Ovary (tissue), 9 donors: ENCODE data around the gene LRIG3. TPM values are rescaled to one million over a fixed set of nuclear protein-coding genes. Genes with fewer than 3 reads are reported as not detected.
A peak's percentile ranks its signal among the peaks of the same experiment; 100 is the strongest.

Source experiments
- DNase-seq, 5 donors: peaks; one replicate each; pipeline ENCODE4 v3.0.0-alpha.2; 2019 to 2020
- H3K27ac ChIP-seq, 2 donors: fragments of 200-600 bp; one replicate each; pipeline versions ENCODE4 v1.5.1 to v1.8.0; 2019 to 2022
- H3K27me3 ChIP-seq: fragments of 200-600 bp; one replicate; pipeline ENCODE4 v1.8.0; 2022
- H3K36me3 ChIP-seq: fragments of 200-600 bp; sonication (generic); one replicate; pipeline ENCODE4 v1.5.1; 2019
- H3K4me1 ChIP-seq: one replicate; pipeline ENCODE4 v1.8.1; 2013; ENCODE audit warnings: mild to moderate bottlenecking, moderate library complexity; ENCODE audit not compliant: insufficient read depth
- H3K4me3 ChIP-seq: fragments of 200-600 bp; sonication (generic); one replicate; pipeline ENCODE4 v1.5.1; 2017
- H3K9me3 ChIP-seq, 2 donors: fragments of 200-600 bp in 1 of 2; sonication (generic) in 1 of 2; one replicate each; pipeline versions ENCODE4 v1.5.1 to v1.8.1; 2013 to 2019; ENCODE audit warnings: mild to moderate bottlenecking in 1 of 2, moderate library complexity in 1 of 2
- CTCF ChIP-seq, 3 donors: fragments of 450-650 bp in 2 of 3; fragments of 200-600 bp in 1 of 3; IDR thresholded peaks; one replicate each; pipeline versions ENCODE4 v1.5.1 to v1.8.0; 2016 to 2022; ENCODE audit warnings: antibody characterized with exemption in 3 of 3, mild to moderate bottlenecking in 1 of 3
- EP300 ChIP-seq: sonication (generic); formaldehyde crosslinking; IDR thresholded peaks from one replicate; pipeline ENCODE4 v1.6.1; 2017; ENCODE audit warnings: antibody characterized with exemption
- POLR2A ChIP-seq: fragments of 450-650 bp; IDR thresholded peaks from one replicate; pipeline ENCODE4 v1.6.1; 2017; ENCODE audit warnings: antibody characterized with exemption, mild to moderate bottlenecking, moderate library complexity
- WGBS, 3 donors: extraction: QIAGEN DNeasy Blood & Tissue Kit in 1 of 3; methylation state at CpG; one replicate each; pipeline versions ENCODE4 v1.1.5 to v1.1.7; 2013 to 2017; 5-methylcytosine and 5-hydroxymethylcytosine counted together
- intact Hi-C, 4 donors: fragments of 100-400 bp; cut with DNase I; formaldehyde crosslinking; loops; one replicate each; pipeline versions ENCODE4 v1.11.0 to v1.15.1; 2022 to 2023
- polyA plus RNA-seq, 2 donors: library from polyadenylated mRNA; stranded (reverse); fragments of 200-250 nt in 1 of 2; fragments of 350-450 nt in 1 of 2; fragmentation: Illumina TruSeq in 1 of 2; extraction: RNeasy Lipid Tissue Mini Kit (QIAGEN cat#74804) in 1 of 2; gene quantifications; one replicate each; pipeline ENCODE4 v1.2.3, GENCODE V29; 2013 to 2014
- total RNA-seq, 7 donors: library from RNA; depleted of rRNA in 2 of 7; stranded (reverse); fragments of >200 nt in 2 of 7; fragmentation: NEBNext Ultra II Directional in 3 of 7; extraction: Animal tissue kit (Norgen Biotek cat#: 25700) in 3 of 7; gene quantifications; one replicate each; pipeline versions ENCODE4 v1.1.0 to v1.2.4, GENCODE V29; 2016 to 2023
- donor health status: DM: no; HTN: no; CAD: no; lungs with moderate emphysema.
- donor health status: DM: no; HTN: no; CAD: no.
- donor health status: Bipolar disorder and iron deficiency.
- donor health status: DM: yes; HTN: yes; CAD: no.
- donor health status: DM: no; HTN: no; CAD: no.
- donor health status: DM: yes; HTN: yes; CAD: no.

The LRIG3 gene
- total and polyA plus RNA-seq, 9 donors: 23.4 to 59.4 (median 27.9) TPM

- 0% methylated on average over 48 to 50 of the region's 50 CpGs for WGBS, 3 donors
Measured at GRCh38 chr12:58919231-58920101, 838 bp downstream of the LRIG3 start.

GRCh38 chr12:58918469-58918844 lies 1.8 kb downstream of the LRIG3 start:
- Histone ChIP-seq H3K36me3 (no peaks in the 10 kb centered on the region), H3K27me3 (no peaks in the 10 kb centered on the region), H3K4me1 (no peaks in the 10 kb centered on the region), H3K9me3 (no peaks in the 10 kb centered on the region), H3K27ac (peak overlapping the region in 1 of 2 donors; percentile 99), H3K4me3 (peak overlapping the region; percentile 85)
- 6 to 13% (median 12%) methylated on average over 4 of the region's 4 CpGs for WGBS, 3 donors
- TF ChIP-seq POLR2A (no peak), CTCF (IDR thresholded peaks at IDR 0.05) (no peak), EP300 (no peak)
- intact Hi-C loops: no loop called here
- no peak for DNase-seq

More at GRCh38 chr12:58919231-58920101, 838 bp downstream of the LRIG3 start:
- Histone ChIP-seq H3K4me3 (peak overlapping the region; percentile 85), H3K36me3 (no peaks in the 10 kb centered on the region), H3K27me3 (no peaks in the 10 kb centered on the region), H3K4me1 (no peaks in the 10 kb centered on the region), H3K27ac (peak overlapping the region; percentile 98 to 99), H3K9me3 (no peaks in the 10 kb centered on the region)
- DNase-seq: peak in 4 of 5 donors; percentile 52 to 71 (median 59)
- intact Hi-C loops: no loop called here
- peak; percentile 38 for TF ChIP-seq POLR2A
- no peak for TF ChIP-seq CTCF (IDR thresholded peaks at IDR 0.05)

GRCh38 chr12:58917699-58918468 lies 2.4 kb downstream of the LRIG3 start:
- H3K4me3 ChIP-seq: peak overlapping the region; percentile 85
- no peaks in the 10 kb centered on the region for H3K27me3 ChIP-seq
- intact Hi-C loops: no loop called here
- WGBS, 3 donors: 6 to 16% (median 9%) methylated on average over 5 of the region's 5 CpGs
- TF ChIP-seq EP300 (no peak), CTCF (IDR thresholded peaks at IDR 0.05) (no peak), POLR2A (no peak)
- no peaks in the 10 kb centered on the region for H3K9me3 ChIP-seq
- peak overlapping the region; percentile 39 to 99 for H3K27ac ChIP-seq
- DNase-seq: no peak
- no peaks in the 10 kb centered on the region for H3K36me3 ChIP-seq
- H3K4me1 ChIP-seq: no peaks in the 10 kb centered on the region

- Histone ChIP-seq H3K4me3 (peak overlapping the region; percentile 85), H3K4me1 (no peaks in the 10 kb centered on the region), H3K36me3 (no peaks in the 10 kb centered on the region), H3K27ac (peak overlapping the region in 1 of 2 donors; percentile 99), H3K9me3 (no peaks in the 10 kb centered on the region), H3K27me3 (no peaks in the 10 kb centered on the region)
- WGBS, 3 donors: 14 to 16% (median 15%) methylated on average over 6 of the region's 6 CpGs
- no peak for TF ChIP-seq CTCF (IDR thresholded peaks at IDR 0.05)
- TF ChIP-seq POLR2A: no peak
- TF ChIP-seq EP300: no peak
- intact Hi-C loops: no loop called here
- DNase-seq: peak in 2 of 5 donors; percentile 20 to 25
Measured at GRCh38 chr12:58916921-58917511, 3.3 kb downstream of the LRIG3 start.
